Measurements from ENCODE around the gene EMC7. TPM values are rescaled to one million over a fixed set of nuclear protein-coding genes. Genes with fewer than 3 reads are reported as not detected.

The EMC7 gene
- total RNA-seq, 4 donors from 2014 or later = 18.9 to 62.1 (median 36.1) TPM

- no peaks in the 10 kb centered on the region for H3K36me3 ChIP-seq
- 59 to 67% methylated on average over 4 of the region's 4 CpGs for WGBS, 2 donors
- H3K9me3 ChIP-seq = no peaks in the 10 kb centered on the region
- no peak overlapping the region for H3K27ac ChIP-seq
- intact Hi-C loops (cut with DNase I) = no loop called here
- no peaks in the 10 kb centered on the region for H3K4me1 ChIP-seq
- TF ChIP-seq CTCF (IDR thresholded peaks at IDR 0.05) (no peak), POLR2A (IDR thresholded peaks at IDR 0.05) (no peak)
- DNase-seq = no peak
- H3K27me3 ChIP-seq = peaks cover 0 to 28% (median 0%) of the 10 kb centered on the region in 4 donors
- H3K4me3 ChIP-seq = no peak overlapping the region
These were observed 17.6 kb upstream of the EMC7 start for GRCh38 chr15:34119291-34119690.

- no peak for DNase-seq
- intact Hi-C loops (cut with DNase I) = no loop called here
- Histone ChIP-seq H3K36me3 (no peaks in the 10 kb centered on the region), H3K27ac (no peak overlapping the region), H3K27me3 (peaks cover 0 to 32% (median 0%) of the 10 kb centered on the region in 4 donors), H3K4me3 (no peak overlapping the region), H3K4me1 (no peaks in the 10 kb centered on the region), H3K9me3 (no peaks in the 10 kb centered on the region)
- WGBS, 2 donors = 62 to 69% methylated on average over 2 of the region's 2 CpGs
- TF ChIP-seq CTCF (IDR thresholded peaks at IDR 0.05) (no peak), POLR2A (IDR thresholded peaks at IDR 0.05) (no peak)
These were observed 15.0 kb upstream of the EMC7 start for GRCh38 chr15:34116620-34117019.

GRCh38 chr15:34114739-34115138, 13.1 kb upstream of the EMC7 start:
- H3K4me1 ChIP-seq = no peaks in the 10 kb centered on the region
- H3K36me3 ChIP-seq = no peaks in the 10 kb centered on the region
- H3K4me3 ChIP-seq = no peak overlapping the region
- no peaks in the 10 kb centered on the region for H3K9me3 ChIP-seq
- peaks cover 0 to 32% (median 0%) of the 10 kb centered on the region in 4 donors for H3K27me3 ChIP-seq
- 79 to 89% methylated on average over 2 to 3 of the region's 3 CpGs for WGBS, 2 donors
- intact Hi-C loops (cut with DNase I) = no loop called here
- no peak for TF ChIP-seq POLR2A (IDR thresholded peaks at IDR 0.05)
- no peak for TF ChIP-seq CTCF (IDR thresholded peaks at IDR 0.05)
- H3K27ac ChIP-seq = no peak overlapping the region
- DNase-seq = no peak

GRCh38 chr15:34114215-34114614, 12.6 kb upstream of the EMC7 start:
- Histone ChIP-seq H3K27ac (no peak overlapping the region), H3K4me3 (no peak overlapping the region), H3K27me3 (peaks cover 0 to 32% (median 0%) of the 10 kb centered on the region in 4 donors), H3K36me3 (no peaks in the 10 kb centered on the region), H3K4me1 (no peaks in the 10 kb centered on the region), H3K9me3 (no peaks in the 10 kb centered on the region)
- WGBS, 2 donors = 43 to 50% methylated on average over 2 of the region's 2 CpGs
- intact Hi-C loops (cut with DNase I) = no loop called here
- TF ChIP-seq POLR2A (IDR thresholded peaks at IDR 0.05) (no peak), CTCF (IDR thresholded peaks at IDR 0.05) (no peak)
- no peak for DNase-seq

- WGBS, 2 donors = 56 to 57% methylated on average over 4 to 5 of the region's 6 CpGs
- intact Hi-C loops (cut with DNase I) = no loop called here
- H3K27me3 ChIP-seq = peaks cover 0 to 25% (median 0%) of the 10 kb centered on the region in 4 donors
- H3K4me1 ChIP-seq = no peaks in the 10 kb centered on the region
- H3K4me3 ChIP-seq = no peak overlapping the region
- no peaks in the 10 kb centered on the region for H3K36me3 ChIP-seq
- no peak for TF ChIP-seq CTCF (IDR thresholded peaks at IDR 0.05)
- no peak for TF ChIP-seq POLR2A (IDR thresholded peaks at IDR 0.05)
- DNase-seq = no peak
- no peaks in the 10 kb centered on the region for H3K9me3 ChIP-seq
- H3K27ac ChIP-seq = no peak overlapping the region
These were observed 9.8 kb upstream of the EMC7 start for GRCh38 chr15:34111488-34111887.
